Measurements from ENCODE around the gene KANSL1. TPM values are rescaled to one million over a fixed set of nuclear protein-coding genes. Genes with fewer than 3 reads are reported as not detected.
"Not testable (repeated sequence)": the region's sequence is repeated elsewhere in the genome, so short reads cannot be mapped to it uniquely, and the experiment has no call there.

Gene KANSL1
- total RNA-seq, 1 experiment from 2014 or later: 67.1 TPM

DNA sequence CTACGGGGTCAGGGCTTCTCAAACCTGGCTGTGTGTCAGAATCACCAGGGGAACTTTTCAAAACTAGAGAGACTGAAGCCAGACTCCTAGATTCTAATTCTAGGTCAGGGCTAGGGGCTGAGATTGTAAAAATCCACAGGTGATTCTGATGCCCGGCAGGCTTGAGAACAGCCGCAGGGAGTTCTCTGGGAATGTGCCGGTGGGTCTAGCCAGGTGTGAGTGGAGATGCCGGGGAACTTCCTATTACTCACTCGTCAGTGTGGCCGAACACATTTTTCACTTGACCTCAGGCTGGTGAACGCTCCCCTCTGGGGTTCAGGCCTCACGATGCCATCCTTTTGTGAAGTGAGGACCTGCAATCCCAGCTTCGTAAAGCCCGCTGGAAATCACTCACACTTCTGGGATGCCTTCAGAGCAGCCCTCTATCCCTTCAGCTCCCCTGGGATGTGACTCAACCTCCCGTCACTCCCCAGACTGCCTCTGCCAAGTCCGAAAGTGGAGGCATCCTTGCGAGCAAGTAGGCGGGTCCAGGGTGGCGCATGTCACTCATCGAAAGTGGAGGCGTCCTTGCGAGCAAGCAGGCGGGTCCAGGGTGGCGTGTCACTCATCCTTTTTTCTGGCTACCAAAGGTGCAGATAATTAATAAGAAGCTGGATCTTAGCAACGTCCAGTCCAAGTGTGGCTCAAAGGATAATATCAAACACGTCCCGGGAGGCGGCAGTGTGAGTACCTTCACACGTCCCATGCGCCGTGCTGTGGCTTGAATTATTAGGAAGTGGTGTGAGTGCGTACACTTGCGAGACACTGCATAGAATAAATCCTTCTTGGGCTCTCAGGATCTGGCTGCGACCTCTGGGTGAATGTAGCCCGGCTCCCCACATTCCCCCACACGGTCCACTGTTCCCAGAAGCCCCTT, 183.3 kb downstream of the KANSL1 start:
- intact Hi-C loops (cut with micrococcal nuclease): loop anchor here (10.0 kb wide), 1 partner anchor 175 kb away; no protein-coding TSS in a partner anchor
- Mint-ChIP-seq H3K27ac (ENCODE audit: low read depth, unreplicated experiment) (no peak overlapping the region), H3K9me3 (ENCODE audit: unreplicated experiment) (no peaks in the 10 kb centered on the region), H3K36me3 (ENCODE audit: insufficient read depth, unreplicated experiment) (no peaks in the 10 kb centered on the region), H3K27me3 (ENCODE audit: insufficient read depth, unreplicated experiment) (no peaks in the 10 kb centered on the region), H3K4me3 (ENCODE audit: unreplicated experiment) (no peak overlapping the region), H3K4me1 (ENCODE audit: insufficient read depth, unreplicated experiment) (peaks cover 8% of the 10 kb centered on the region)
- DNase-seq (ENCODE audit: unreplicated experiment): no peak
- POLR2A ChIA-PET: no interaction called here
- BruUV-seq (replicated peaks): no TSS peak
- CTCF ChIA-PET: no interaction called here
- TF ChIP-seq, protein P1, sequence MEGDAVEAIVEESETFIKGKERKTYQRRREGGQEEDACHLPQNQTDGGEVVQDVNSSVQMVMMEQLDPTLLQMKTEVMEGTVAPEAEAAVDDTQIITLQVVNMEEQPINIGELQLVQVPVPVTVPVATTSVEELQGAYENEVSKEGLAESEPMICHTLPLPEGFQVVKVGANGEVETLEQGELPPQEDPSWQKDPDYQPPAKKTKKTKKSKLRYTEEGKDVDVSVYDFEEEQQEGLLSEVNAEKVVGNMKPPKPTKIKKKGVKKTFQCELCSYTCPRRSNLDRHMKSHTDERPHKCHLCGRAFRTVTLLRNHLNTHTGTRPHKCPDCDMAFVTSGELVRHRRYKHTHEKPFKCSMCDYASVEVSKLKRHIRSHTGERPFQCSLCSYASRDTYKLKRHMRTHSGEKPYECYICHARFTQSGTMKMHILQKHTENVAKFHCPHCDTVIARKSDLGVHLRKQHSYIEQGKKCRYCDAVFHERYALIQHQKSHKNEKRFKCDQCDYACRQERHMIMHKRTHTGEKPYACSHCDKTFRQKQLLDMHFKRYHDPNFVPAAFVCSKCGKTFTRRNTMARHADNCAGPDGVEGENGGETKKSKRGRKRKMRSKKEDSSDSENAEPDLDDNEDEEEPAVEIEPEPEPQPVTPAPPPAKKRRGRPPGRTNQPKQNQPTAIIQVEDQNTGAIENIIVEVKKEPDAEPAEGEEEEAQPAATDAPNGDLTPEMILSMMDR (IDR thresholded peaks at IDR 0.05; ENCODE audit: unreplicated experiment): no peak

DNA sequence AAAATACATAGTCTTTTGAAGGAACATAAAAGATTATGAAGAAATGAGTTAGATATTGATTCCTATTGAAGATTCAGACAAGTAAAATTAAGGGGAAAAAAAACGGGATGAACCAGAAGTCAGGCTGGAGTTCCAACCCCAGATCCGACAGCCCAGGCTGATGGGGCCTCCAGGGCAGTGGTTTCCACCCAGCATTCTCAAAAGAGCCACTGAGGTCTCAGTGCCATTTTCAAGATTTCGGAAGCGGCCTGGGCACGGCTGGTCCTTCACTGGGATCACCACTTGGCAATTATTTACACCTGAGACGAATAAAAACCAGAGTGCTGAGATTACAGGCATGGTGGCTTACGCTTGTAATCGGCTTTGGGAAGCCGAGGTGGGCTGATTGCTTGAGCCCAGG, 184.6 kb downstream of the KANSL1 start:
- TF ChIP-seq, protein P1 (IDR thresholded peaks at IDR 0.05; ENCODE audit: unreplicated experiment): no peak
- ChIA-PET CTCF (interaction anchor here (0.7 to 0.9 kb wide), 2 partner anchors 278 to 827 kb away, joined by 3 read pairs; no protein-coding TSS in a partner anchor), POLR2A (interaction anchor here (0.6 kb wide), 1 partner anchor 23 kb away, joined by 4 read pairs; no protein-coding TSS in a partner anchor)
- no TSS peak for BruUV-seq (replicated peaks)
- H3K27ac Mint-ChIP-seq (ENCODE audit: low read depth, unreplicated experiment): no peak overlapping the region
- intact Hi-C loops (cut with micrococcal nuclease): loop anchor here (10.0 kb wide), 1 partner anchor 176 kb away; no protein-coding TSS in a partner anchor
- no peaks in the 10 kb centered on the region for H3K9me3 Mint-ChIP-seq (ENCODE audit: unreplicated experiment)
- H3K4me3 Mint-ChIP-seq (ENCODE audit: unreplicated experiment): no peak overlapping the region
- H3K27me3 Mint-ChIP-seq (ENCODE audit: insufficient read depth, unreplicated experiment): no peaks in the 10 kb centered on the region
- no peak for DNase-seq (ENCODE audit: unreplicated experiment)
- H3K4me1 Mint-ChIP-seq (ENCODE audit: insufficient read depth, unreplicated experiment): peaks cover under 1% of the 10 kb centered on the region
- no peaks in the 10 kb centered on the region for H3K36me3 Mint-ChIP-seq (ENCODE audit: insufficient read depth, unreplicated experiment)

DNA sequence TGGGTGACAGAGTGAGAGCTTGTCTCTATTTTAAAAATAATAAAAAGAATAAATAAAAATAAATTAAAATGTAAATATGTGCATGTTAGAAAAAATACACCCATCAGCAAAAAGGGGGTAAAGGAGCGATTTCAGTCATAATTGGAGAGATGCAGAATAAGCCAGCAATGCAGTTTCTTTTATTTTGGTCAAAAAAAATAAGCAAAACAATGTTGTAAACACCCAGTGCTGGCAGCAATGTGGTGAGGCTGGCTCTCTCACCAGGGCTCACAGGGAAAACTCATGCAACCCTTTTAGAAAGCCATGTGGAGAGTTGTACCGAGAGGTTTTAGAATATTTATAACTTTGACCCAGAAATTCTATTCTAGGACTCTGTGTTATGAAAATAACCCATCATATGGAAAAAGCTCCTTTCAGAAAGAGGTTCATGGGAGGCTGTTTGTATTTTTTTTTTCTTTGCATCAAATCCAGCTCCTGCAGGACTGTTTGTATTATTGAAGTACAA, 185.7 kb downstream of the KANSL1 start:
- DNase-seq (ENCODE audit: unreplicated experiment): no peak
- ChIA-PET CTCF (interaction anchor here (0.8 to 0.9 kb wide), 3 partner anchors 206 to 1657 kb away, joined by 3 read pairs; no protein-coding TSS in a partner anchor), POLR2A (no interaction called here)
- TF ChIP-seq, protein P1 (IDR thresholded peaks at IDR 0.05; ENCODE audit: unreplicated experiment): no peak
- intact Hi-C loops (cut with micrococcal nuclease): loop anchor here (10.0 kb wide), 1 partner anchor 177 kb away; no protein-coding TSS in a partner anchor
- Mint-ChIP-seq H3K9me3 (ENCODE audit: unreplicated experiment) (no peaks in the 10 kb centered on the region), H3K4me1 (ENCODE audit: insufficient read depth, unreplicated experiment) (no peaks in the 10 kb centered on the region), H3K36me3 (ENCODE audit: insufficient read depth, unreplicated experiment) (no peaks in the 10 kb centered on the region), H3K27ac (ENCODE audit: low read depth, unreplicated experiment) (no peak overlapping the region), H3K4me3 (ENCODE audit: unreplicated experiment) (no peak overlapping the region), H3K27me3 (ENCODE audit: insufficient read depth, unreplicated experiment) (no peaks in the 10 kb centered on the region)
- BruUV-seq (replicated peaks): no TSS peak

DNA sequence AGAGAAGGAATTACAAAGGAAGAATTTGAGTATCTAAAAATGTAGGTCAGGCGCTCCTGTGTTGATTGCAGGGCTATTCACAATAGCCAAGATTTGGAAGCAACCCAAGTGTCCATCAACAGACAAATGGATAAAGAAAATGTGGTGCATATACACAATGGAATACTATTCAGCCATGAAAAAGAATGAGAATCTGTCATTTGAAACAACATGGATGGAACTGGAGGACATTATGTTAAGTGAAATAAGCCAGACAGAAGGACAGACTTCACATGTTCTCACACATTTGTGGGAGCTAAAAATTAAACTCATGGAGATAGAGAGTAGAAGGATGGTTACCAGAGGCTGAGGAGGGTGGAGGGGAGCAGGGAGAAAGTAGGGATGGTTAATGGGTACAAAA, 187.1 kb downstream of the KANSL1 start:
- H3K9me3 Mint-ChIP-seq (ENCODE audit: unreplicated experiment); CTCF ChIA-PET; H3K27me3 Mint-ChIP-seq (ENCODE audit: insufficient read depth, unreplicated experiment); H3K4me1 Mint-ChIP-seq (ENCODE audit: insufficient read depth, unreplicated experiment); DNase-seq (ENCODE audit: unreplicated experiment); H3K36me3 Mint-ChIP-seq (ENCODE audit: insufficient read depth, unreplicated experiment); H3K27ac Mint-ChIP-seq (ENCODE audit: low read depth, unreplicated experiment); H3K4me3 Mint-ChIP-seq (ENCODE audit: unreplicated experiment); BruUV-seq (replicated peaks): not testable (repeated sequence)
- intact Hi-C loops (cut with micrococcal nuclease): loop anchor here (10.0 kb wide), 1 partner anchor 179 kb away; no protein-coding TSS in a partner anchor
- POLR2A ChIA-PET: interaction anchor here (0.6 kb wide), 1 partner anchor 14 kb away, joined by 3 read pairs; no protein-coding TSS in a partner anchor
